HEK293 (cell line): ENCODE results near the gene SYAP1.

Source experiments
- CTCF ChIA-PET: fragments of 350-600 bp; formaldehyde crosslinking; extraction: SDS; loops from one replicate; lab custom pipeline; 2021; ENCODE audit warnings: antibody characterized with exemption; lab: Yijun Ruan, JAX
- POLR2A ChIA-PET: fragments of 300-600 bp; formaldehyde crosslinking; extraction: SDS; loops from one replicate; lab custom pipeline; 2020; ENCODE audit warnings: antibody characterized with exemption, inconsistent platforms; lab: Yijun Ruan, JAX
- H3K27ac ChIP-seq: fragments of 200-500 bp; sonication (Bioruptor generic); 2 replicates; pipeline ENCODE4 v1.5.1; 2014; ENCODE audit warnings: low read depth, low read length, control low read depth, inconsistent platforms; ENCODE audit errors: extremely low read depth
- H3K36me3 ChIP-seq, 2 experiments: fragments of 200-500 bp in 1 of 2; sonication (Bioruptor generic) in 1 of 2; 1 replicate in 1 of 2; 2 replicates in 1 of 2; pipeline ENCODE4 v1.5.1; 2014 to 2017; ENCODE audit warnings: inconsistent platforms in 2 of 2, low read length in 2 of 2; ENCODE audit not compliant: control insufficient read depth in 2 of 2, insufficient read depth in 1 of 2
- H3K4me1 ChIP-seq: fragments of 200-500 bp; sonication (Bioruptor generic); 2 replicates; pipeline ENCODE4 v1.5.1; 2014; ENCODE audit warnings: mild to moderate bottlenecking, low read length, inconsistent platforms; ENCODE audit not compliant: control insufficient read depth, insufficient read depth
- H3K4me3 ChIP-seq: 2 replicates; pipeline ENCODE4 v1.5.1; 2011; ENCODE audit warnings: low read depth, mild to moderate bottlenecking, control low read depth, low read length, moderate library complexity
- H3K9me3 ChIP-seq: fragments of 200-500 bp; sonication (Bioruptor generic); 2 replicates; pipeline ENCODE4 v1.5.1; 2014; ENCODE audit warnings: low read depth, low read length, inconsistent platforms; ENCODE audit not compliant: control insufficient read depth, insufficient read depth
- BCL11A ChIP-seq: fragments of 450-650 bp; formaldehyde crosslinking; IDR thresholded peaks from 2 replicates; pipeline ENCODE4 v1.5.1; 2016; ENCODE audit warnings: low read depth, missing biosample characterization, missing genetic modification characterization
- SCRT1 ChIP-seq: fragments of 450-650 bp; formaldehyde crosslinking; IDR thresholded peaks from 2 replicates; pipeline ENCODE4 v1.5.1; 2016; ENCODE audit warnings: missing biosample characterization, missing genetic modification characterization, borderline replicate concordance
- SETDB1 ChIP-seq: IDR thresholded peaks from one replicate; pipeline ENCODE4 v1.6.1; 2017; ENCODE audit warnings: mild to moderate bottlenecking, low read length, moderate library complexity, mixed read lengths; ENCODE audit not compliant: insufficient read length
- YY2 ChIP-seq: fragments of 450-650 bp; formaldehyde crosslinking; IDR thresholded peaks from 2 replicates; pipeline ENCODE4 v1.5.1; 2016; ENCODE audit warnings: missing biosample characterization, missing genetic modification characterization
- ZBTB1 ChIP-seq: fragments of 450-650 bp; formaldehyde crosslinking; IDR thresholded peaks from 2 replicates; pipeline ENCODE4 v1.5.1; 2016; ENCODE audit warnings: missing biosample characterization, missing genetic modification characterization
- ZNF114 ChIP-seq: fragments of 450-650 bp; formaldehyde crosslinking; IDR thresholded peaks from 2 replicates; pipeline ENCODE4 v1.5.0; 2017; ENCODE audit warnings: missing biosample characterization, missing genetic modification characterization
- ZNF132 ChIP-seq: fragments of 450-650 bp; formaldehyde crosslinking; IDR thresholded peaks from 2 replicates; pipeline ENCODE4 v1.5.1; 2017; ENCODE audit warnings: missing biosample characterization, missing genetic modification characterization, borderline replicate concordance
- ZNF140 ChIP-seq: fragments of 450-650 bp; formaldehyde crosslinking; IDR thresholded peaks from 2 replicates; pipeline ENCODE4 v1.5.1; 2016; ENCODE audit warnings: missing biosample characterization, missing genetic modification characterization
- ZNF157 ChIP-seq: fragments of 450-650 bp; formaldehyde crosslinking; IDR thresholded peaks from 2 replicates; pipeline ENCODE4 v1.5.1; 2016; ENCODE audit warnings: missing biosample characterization, missing genetic modification characterization
- ZNF175 ChIP-seq: fragments of 450-650 bp; formaldehyde crosslinking; IDR thresholded peaks from 2 replicates; pipeline ENCODE4 v1.5.1; 2016; ENCODE audit warnings: missing biosample characterization, missing genetic modification characterization
- ZNF202 ChIP-seq: fragments of 450-650 bp; formaldehyde crosslinking; IDR thresholded peaks from 2 replicates; pipeline ENCODE4 v1.5.1; 2016; ENCODE audit warnings: missing biosample characterization, missing genetic modification characterization, borderline replicate concordance
- ZNF335 ChIP-seq: fragments of 450-650 bp; formaldehyde crosslinking; conservative IDR thresholded peaks from 2 replicates; pipeline ENCODE4 v1.5.1; 2016; ENCODE audit warnings: missing biosample characterization, missing genetic modification characterization
- ZNF626 ChIP-seq: fragments of 450-650 bp; sonication (Bioruptor Pico); formaldehyde crosslinking; IDR thresholded peaks from 2 replicates; pipeline ENCODE4 v1.5.1; 2018; ENCODE audit warnings: missing biosample characterization, missing genetic modification characterization, inconsistent platforms
- ZNF670 ChIP-seq: fragments of 450-650 bp; formaldehyde crosslinking; IDR thresholded peaks from 2 replicates; pipeline ENCODE4 v1.5.1; 2016; ENCODE audit warnings: missing biosample characterization, missing genetic modification characterization, low read depth
- ZNF677 ChIP-seq: fragments of 450-650 bp; IDR thresholded peaks from 2 replicates; pipeline ENCODE4 v1.5.0; 2018; ENCODE audit warnings: missing biosample characterization, mild to moderate bottlenecking, missing genetic modification characterization, moderate library complexity
- TF ChIP-seq, protein P1 (sequence below): fragments of 450-650 bp; formaldehyde crosslinking; IDR thresholded peaks from 2 replicates; pipeline ENCODE4 v1.5.1; 2016; ENCODE audit warnings: missing biosample characterization, missing genetic modification characterization
- TF ChIP-seq, protein P2 (sequence below): fragments of 450-650 bp; formaldehyde crosslinking; IDR thresholded peaks from 2 replicates; pipeline ENCODE4 v1.5.1; 2016; ENCODE audit warnings: missing biosample characterization, missing genetic modification characterization, borderline replicate concordance
- TF ChIP-seq, protein P3 (sequence below): fragments of 450-650 bp; formaldehyde crosslinking; IDR thresholded peaks from 2 replicates; pipeline ENCODE4 v1.5.1; 2016; ENCODE audit warnings: missing biosample characterization, missing genetic modification characterization
- TF ChIP-seq, protein P4 (sequence below): fragments of 450-650 bp; formaldehyde crosslinking; IDR thresholded peaks from 2 replicates; pipeline ENCODE4 v1.5.1; 2016; ENCODE audit warnings: missing biosample characterization, missing genetic modification characterization
- TF ChIP-seq, protein P5 (sequence below): fragments of 450-650 bp; formaldehyde crosslinking; IDR thresholded peaks from 2 replicates; pipeline ENCODE4 v1.5.1; 2017; ENCODE audit warnings: missing biosample characterization, missing genetic modification characterization

Gene SYAP1

DNA sequence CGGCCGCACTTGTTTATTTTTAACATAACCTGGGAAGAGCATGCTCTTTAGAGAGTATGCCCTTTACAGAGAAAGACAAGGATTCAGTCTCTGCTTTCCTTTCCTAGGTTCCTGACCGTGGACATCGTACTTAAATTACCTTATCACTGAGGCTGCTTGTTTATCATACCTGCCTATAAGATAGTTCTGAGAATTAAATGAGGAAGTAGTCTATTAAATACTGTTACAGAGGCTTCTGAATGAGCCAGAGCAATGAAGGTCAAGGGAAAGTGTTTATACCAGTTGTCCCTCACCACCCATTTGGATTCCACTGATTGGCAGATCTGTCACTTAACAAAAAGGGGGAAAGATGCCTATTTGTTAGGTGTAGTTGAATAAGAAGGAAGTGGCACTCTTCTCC, 76.9 kb downstream of the SYAP1 start:
- POLR2A ChIA-PET, result no interaction called here

DNA sequence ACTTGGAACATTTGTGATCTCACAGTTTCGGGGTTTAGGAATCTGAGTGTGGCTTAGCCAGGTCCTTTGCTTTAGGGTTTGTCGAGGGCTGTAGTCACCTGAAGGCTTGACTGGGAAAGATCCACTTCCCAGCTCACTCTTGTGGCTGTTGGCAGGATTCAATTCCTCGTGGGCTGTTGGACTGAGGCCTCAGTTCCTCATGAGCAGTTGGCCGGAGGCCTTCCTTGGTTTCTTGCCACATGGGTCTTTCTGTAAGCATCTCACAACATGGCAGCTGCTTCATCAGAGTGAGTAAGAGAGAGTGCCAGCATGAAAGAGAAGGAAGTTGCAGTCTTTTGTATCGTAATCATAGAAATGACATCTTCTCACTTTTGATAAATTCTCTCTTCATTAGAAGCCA, 77.9 kb downstream of the SYAP1 start:
- POLR2A ChIA-PET, result interaction anchor here (0.5 kb wide), 1 partner anchor 22 kb away, joined by 3 read pairs; no protein-coding TSS in a partner anchor
- Histone ChIP-seq H3K27ac (no peak overlapping the region), H3K9me3 (no peaks in the 10 kb centered on the region), H3K4me1 (no peaks in the 10 kb centered on the region), H3K36me3 (peaks cover 44 to 54% of the 10 kb centered on the region in 2 experiments), H3K4me3 (no peak overlapping the region)
- CTCF ChIA-PET, result interaction anchor here (3.1 kb wide), 1 partner anchor 11 kb away, joined by 16 read pairs; no protein-coding TSS in a partner anchor
- TF ChIP-seq ZNF157 (tag by site-specific recombination), result no peak
- no peak for TF ChIP-seq BCL11A (tag by site-specific recombination)
- TF ChIP-seq ZNF132 (tag by site-specific recombination), result no peak

More for the DNA sequence above, 76.9 kb downstream of the SYAP1 start:
- no peak overlapping the region for H3K4me3 ChIP-seq
- H3K4me1 ChIP-seq, result no peaks in the 10 kb centered on the region
- no peak overlapping the region for H3K27ac ChIP-seq
- H3K9me3 ChIP-seq, result no peaks in the 10 kb centered on the region
- peaks cover 47 to 63% of the 10 kb centered on the region in 2 experiments for H3K36me3 ChIP-seq
- CTCF ChIA-PET, result interaction anchor here (3.1 kb wide), 1 partner anchor 12 kb away, joined by 16 read pairs; no protein-coding TSS in a partner anchor
- TF ChIP-seq SETDB1 (no peak), ZNF670 (tag by site-specific recombination) (no peak), ZNF175 (tag by site-specific recombination) (no peak), ZNF202 (tag by site-specific recombination) (no peak), ZNF677 (no peak), ZNF114 (tag by site-specific recombination) (no peak), ZNF335 (no peak)
- TF ChIP-seq, protein P1, sequence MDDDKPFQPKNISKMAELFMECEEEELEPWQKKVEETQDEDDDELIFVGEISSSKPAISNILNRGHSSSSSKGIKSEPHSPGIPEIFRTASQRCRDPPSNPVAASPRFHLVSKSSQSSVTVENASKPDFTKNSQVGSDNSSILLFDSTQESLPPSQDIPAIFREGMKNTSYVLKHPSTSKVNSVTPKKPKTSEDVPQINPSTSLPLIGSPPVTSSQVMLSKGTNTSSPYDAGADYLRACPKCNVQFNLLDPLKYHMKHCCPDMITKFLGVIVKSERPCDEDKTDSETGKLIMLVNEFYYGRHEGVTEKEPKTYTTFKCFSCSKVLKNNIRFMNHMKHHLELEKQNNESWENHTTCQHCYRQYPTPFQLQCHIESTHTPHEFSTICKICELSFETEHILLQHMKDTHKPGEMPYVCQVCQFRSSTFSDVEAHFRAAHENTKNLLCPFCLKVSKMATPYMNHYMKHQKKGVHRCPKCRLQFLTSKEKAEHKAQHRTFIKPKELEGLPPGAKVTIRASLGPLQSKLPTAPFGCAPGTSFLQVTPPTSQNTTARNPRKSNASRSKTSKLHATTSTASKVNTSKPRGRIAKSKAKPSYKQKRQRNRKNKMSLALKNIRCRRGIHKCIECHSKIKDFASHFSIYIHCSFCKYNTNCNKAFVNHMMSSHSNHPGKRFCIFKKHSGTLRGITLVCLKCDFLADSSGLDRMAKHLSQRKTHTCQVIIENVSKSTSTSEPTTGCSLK (tag by site-specific recombination), result no peak
- TF ChIP-seq, protein P2, sequence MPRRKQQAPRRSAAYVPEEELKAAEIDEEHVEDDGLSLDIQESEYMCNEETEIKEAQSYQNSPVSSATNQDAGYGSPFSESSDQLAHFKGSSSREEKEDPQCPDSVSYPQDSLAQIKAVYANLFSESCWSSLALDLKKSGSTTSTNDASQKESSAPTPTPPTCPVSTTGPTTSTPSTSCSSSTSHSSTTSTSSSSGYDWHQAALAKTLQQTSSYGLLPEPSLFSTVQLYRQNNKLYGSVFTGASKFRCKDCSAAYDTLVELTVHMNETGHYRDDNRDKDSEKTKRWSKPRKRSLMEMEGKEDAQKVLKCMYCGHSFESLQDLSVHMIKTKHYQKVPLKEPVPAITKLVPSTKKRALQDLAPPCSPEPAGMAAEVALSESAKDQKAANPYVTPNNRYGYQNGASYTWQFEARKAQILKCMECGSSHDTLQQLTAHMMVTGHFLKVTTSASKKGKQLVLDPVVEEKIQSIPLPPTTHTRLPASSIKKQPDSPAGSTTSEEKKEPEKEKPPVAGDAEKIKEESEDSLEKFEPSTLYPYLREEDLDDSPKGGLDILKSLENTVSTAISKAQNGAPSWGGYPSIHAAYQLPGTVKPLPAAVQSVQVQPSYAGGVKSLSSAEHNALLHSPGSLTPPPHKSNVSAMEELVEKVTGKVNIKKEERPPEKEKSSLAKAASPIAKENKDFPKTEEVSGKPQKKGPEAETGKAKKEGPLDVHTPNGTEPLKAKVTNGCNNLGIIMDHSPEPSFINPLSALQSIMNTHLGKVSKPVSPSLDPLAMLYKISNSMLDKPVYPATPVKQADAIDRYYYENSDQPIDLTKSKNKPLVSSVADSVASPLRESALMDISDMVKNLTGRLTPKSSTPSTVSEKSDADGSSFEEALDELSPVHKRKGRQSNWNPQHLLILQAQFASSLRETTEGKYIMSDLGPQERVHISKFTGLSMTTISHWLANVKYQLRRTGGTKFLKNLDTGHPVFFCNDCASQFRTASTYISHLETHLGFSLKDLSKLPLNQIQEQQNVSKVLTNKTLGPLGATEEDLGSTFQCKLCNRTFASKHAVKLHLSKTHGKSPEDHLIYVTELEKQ (tag by site-specific recombination), result no peak
- TF ChIP-seq, protein P3, sequence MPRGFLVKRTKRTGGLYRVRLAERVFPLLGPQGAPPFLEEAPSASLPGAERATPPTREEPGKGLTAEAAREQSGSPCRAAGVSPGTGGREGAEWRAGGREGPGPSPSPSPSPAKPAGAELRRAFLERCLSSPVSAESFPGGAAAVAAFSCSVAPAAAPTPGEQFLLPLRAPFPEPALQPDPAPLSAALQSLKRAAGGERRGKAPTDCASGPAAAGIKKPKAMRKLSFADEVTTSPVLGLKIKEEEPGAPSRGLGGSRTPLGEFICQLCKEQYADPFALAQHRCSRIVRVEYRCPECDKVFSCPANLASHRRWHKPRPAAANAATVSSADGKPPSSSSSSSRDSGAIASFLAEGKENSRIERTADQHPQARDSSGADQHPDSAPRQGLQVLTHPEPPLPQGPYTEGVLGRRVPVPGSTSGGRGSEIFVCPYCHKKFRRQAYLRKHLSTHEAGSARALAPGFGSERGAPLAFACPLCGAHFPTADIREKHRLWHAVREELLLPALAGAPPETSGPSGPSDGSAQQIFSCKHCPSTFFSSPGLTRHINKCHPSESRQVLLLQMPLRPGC, result no peak

DNA sequence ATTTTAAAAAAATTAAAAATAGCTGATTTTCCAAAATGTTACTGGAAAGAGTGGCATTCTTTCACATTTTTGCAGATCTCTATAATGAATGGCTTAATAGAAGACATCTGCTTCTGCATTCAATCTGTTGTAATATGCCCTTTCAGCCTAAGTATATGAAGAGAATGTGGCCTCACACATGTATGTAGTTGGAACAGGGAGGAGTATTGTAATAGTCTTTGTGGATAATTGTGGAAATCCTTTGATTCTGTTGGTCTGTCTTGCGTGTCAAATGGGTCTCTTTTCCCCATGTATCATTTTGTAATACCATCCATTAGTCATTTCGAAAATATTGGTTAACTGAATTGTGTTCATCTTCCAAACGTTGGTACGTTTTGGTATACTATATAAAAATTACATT, 78.4 kb downstream of the SYAP1 start:
- no peak overlapping the region for H3K27ac ChIP-seq
- no peak overlapping the region for H3K4me3 ChIP-seq
- no peaks in the 10 kb centered on the region for H3K4me1 ChIP-seq
- POLR2A ChIA-PET, result interaction anchor here (0.9 kb wide), 1 partner anchor 26 kb away, joined by 3 read pairs; no protein-coding TSS in a partner anchor
- peaks cover 46 to 51% of the 10 kb centered on the region in 2 experiments for H3K36me3 ChIP-seq
- CTCF ChIA-PET, result interaction anchor here (3.1 kb wide), 1 partner anchor 10 kb away, joined by 16 read pairs; no protein-coding TSS in a partner anchor
- no peaks in the 10 kb centered on the region for H3K9me3 ChIP-seq
- TF ChIP-seq SCRT1 (tag by site-specific recombination), result no peak
- TF ChIP-seq ZBTB1 (tag by site-specific recombination), result no peak
- no peak for TF ChIP-seq ZNF626 (tag by site-specific recombination)
- no peak for TF ChIP-seq YY2 (tag by site-specific recombination)
- TF ChIP-seq ZNF140 (tag by site-specific recombination), result no peak
- TF ChIP-seq, protein P4, sequence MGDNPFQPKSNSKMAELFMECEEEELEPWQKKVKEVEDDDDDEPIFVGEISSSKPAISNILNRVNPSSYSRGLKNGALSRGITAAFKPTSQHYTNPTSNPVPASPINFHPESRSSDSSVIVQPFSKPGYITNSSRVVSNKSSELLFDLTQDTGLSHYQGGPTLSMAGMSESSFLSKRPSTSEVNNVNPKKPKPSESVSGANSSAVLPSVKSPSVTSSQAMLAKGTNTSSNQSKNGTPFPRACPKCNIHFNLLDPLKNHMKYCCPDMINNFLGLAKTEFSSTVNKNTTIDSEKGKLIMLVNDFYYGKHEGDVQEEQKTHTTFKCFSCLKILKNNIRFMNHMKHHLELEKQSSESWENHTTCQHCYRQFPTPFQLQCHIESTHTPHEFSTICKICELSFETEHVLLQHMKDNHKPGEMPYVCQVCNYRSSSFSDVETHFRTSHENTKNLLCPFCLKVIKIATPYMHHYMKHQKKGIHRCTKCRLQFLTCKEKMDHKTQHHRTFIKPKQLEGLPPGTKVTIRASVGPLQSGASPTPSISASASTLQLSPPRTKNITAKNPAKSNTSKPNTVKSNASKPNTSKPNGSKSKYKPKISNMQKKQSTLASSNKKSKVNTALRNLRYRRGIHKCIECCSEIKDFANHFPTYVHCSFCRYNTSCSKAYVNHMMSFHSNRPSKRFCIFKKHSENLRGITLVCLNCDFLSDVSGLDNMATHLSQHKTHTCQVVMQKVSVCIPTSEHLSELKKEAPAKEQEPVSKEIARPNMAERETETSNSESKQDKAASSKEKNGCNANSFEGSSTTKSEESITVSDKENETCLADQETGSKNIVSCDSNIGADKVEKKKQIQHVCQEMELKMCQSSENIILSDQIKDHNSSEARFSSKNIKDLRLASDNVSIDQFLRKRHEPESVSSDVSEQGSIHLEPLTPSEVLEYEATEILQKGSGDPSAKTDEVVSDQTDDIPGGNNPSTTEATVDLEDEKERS (tag by site-specific recombination), result no peak
- TF ChIP-seq, protein P5, sequence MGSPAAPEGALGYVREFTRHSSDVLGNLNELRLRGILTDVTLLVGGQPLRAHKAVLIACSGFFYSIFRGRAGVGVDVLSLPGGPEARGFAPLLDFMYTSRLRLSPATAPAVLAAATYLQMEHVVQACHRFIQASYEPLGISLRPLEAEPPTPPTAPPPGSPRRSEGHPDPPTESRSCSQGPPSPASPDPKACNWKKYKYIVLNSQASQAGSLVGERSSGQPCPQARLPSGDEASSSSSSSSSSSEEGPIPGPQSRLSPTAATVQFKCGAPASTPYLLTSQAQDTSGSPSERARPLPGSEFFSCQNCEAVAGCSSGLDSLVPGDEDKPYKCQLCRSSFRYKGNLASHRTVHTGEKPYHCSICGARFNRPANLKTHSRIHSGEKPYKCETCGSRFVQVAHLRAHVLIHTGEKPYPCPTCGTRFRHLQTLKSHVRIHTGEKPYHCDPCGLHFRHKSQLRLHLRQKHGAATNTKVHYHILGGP (tag by site-specific recombination), result no peak
